DMS 273 treated with DMSO at 0.1 percent for 48 hours (cell line): ENCODE results near the gene HOXB4.

Source experiments
- DNase-seq: peaks from one replicate; lab custom pipeline; 2025; lab: John Stamatoyannopoulos, UW

The HOXB4 gene

DNA sequence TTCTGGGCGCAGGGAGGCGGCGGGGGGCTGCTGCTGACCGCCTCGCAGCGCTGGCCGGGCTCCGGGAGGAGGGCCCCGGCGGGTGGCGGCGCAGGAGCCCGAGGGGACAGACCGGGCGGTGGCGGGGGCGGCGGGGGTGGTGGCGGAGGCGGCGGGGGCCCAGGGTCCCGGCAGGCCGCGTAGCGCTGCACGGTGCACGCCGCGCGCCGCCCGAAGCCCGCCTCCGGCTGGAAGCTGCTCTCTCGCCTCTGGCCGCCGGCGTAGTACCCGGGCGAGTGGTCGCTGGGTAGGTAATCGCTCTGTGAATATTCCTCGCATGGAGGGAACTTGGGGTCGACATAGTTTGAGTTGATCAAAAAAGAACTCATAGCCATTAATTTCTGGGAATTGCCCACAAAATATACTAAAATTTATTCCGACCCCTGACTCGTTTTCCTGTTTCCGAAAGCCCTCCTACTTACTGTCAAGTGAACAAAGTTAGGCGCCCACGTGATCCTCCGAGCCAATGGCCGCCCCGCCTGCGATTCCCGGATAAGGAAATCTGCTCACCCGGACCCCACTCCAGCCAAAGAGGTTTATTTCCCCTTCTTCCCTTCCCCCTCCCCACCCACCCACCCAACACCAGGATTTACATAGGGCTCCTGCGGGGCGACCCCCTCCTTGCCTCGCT lies at the start of gene HOXB4:
Gene HOXB4, minus strand, starts transcription at position 405 of the 670 bp plus-strand sequence. Its CDS starts 31 bp downstream, at position 374.
- no peak for DNase-seq

- no peak for DNase-seq
Measured at GRCh38 chr17:48627118-48627597, 49.0 kb upstream of the HOXB4 start.

GRCh38 chr17:48626245-48627117 lies 48.3 kb upstream of the HOXB4 start, which contains the start of gene HOXB9:
HOXB9 (minus strand) TSS chr17:48626358; CDS start chr17:48626269, 89 bp downstream.
- no peak for DNase-seq

DNA sequence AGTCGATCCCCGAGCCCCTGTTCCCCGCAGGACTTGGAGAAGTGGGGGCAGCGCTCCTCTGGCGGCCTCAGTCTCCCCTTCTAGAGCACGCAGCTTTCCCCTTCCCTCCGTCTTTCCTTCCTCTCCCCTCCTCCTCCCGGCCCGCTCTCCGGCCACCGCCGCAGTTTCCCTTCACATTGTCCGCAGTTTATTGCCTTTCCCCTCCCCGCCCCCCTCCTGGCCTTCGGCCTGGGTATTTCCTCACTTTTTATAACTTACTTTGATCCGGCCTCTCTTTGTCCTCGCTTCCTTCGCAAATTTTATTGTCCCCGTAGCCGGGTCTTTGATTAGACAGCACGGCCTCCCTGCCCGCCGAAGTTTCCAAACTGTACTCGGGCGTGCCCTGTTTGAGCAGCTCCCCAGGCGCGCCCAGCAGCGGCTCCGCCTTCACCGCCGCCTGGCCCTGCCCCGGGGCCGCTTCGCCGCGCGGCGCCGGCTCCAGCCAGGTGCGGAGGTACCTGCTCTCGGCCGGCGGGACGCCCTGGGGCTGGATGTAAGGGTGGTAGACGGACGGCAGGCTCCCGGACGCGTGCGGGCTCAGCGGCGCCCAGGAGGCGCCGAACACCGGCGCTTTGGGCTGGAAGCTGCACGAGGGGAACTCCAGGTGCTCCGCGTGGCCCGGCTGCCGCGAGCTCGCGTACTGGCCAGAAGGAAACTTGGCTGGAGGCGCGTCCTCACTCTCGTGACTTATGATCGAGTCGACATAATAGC lies 47.5 kb upstream of the HOXB4 start:
- no peak for DNase-seq

- DNase-seq: no peak
Measured at GRCh38 chr17:48624544-48625494, 46.7 kb upstream of the HOXB4 start.

DNA sequence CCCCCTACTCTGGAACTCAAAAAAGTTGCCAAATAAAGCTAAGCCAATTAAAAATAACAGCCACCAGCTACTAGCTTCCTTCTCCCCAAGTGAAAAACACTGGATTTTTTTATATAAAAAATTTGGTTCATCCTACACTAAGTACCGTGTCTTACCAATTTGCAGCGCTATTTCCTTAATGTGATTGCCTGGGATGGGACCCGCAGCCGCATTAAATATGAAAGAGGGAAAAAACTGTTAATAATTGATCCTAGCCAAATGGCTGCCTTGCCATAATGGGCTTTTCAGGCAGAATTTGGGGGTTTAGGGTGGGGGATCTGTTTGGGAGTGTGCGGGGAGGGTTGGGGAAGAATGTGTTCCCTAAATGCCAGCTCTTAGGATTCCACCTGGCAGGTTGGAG lies 46.0 kb upstream of the HOXB4 start:
- DNase-seq: no peak

GRCh38 chr17:48623583-48623982 lies 45.4 kb upstream of the HOXB4 start:
- DNase-seq: no peak

DNA sequence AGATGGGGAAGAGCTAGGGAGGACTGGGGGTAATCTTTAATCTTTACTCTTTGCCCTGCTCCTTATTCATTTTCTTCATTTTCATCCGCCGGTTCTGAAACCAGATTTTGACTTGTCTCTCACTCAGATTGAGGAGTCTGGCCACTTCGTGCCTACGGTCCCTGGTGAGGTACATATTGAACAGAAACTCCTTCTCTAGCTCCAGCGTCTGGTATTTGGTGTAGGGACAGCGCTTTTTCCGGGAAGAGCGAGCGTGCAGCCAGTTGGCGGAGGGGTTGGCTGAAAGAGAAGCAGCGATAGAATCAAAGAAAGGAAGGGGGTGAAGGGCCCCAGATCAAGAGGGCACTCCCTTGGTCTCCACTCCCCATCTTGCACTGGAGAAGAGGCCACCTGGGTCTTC lies 44.7 kb upstream of the HOXB4 start:
- no peak for DNase-seq

DNA sequence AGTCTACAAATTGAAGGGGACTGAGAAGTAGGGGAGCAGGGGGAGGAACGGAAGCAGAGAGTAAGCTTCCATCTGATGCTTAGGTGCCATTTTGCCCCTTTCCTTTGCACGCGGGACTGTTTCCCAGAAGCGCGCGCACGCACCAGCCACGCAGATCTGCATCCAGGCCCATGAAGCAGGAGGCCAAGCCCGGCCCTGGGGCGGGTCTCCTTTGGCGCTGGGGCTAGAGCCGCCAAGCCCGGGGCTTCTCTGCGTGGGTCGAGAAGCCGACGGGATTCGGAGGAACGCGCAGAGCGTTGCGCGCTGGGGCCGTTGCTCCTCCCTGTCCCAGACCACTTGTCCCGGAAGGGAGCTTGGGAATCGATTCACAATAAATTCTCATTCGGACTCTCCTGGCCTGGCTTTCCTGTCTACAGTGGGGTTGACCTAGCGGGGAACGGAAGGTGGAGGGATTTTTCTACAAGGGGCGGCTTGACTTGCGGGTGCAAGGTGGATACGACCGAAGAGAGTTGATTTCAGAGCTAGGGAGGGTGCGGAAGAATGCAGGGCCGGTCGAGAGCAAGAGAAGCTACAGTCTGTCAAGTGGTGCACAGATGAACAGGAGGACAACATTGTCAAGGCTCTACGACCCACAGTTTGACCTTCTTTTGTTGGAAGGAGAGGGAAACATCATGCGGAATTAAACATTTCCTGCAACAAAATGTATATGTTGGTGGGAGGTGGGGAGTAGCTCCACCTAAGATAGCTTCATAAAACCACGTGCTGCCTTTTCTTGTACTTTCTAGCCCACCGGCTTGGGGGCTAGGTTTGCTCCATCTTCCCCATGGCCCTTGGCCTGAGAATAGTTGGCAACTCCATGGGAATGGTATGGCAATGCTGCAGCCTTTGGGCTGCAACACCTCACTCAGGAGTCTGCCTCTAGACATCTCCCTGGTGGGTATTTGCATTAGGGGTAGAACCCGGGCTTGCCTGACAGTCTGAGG lies 43.6 kb upstream of the HOXB4 start:
- DNase-seq: no peak

- DNase-seq: no peak
Measured at GRCh38 chr17:48620461-48621139, 42.5 kb upstream of the HOXB4 start.

GRCh38 chr17:48619826-48620449 lies 41.8 kb upstream of the HOXB4 start:
- no peak for DNase-seq

GRCh38 chr17:48618256-48618896 lies 40.2 kb upstream of the HOXB4 start:
- no peak for DNase-seq

DNA sequence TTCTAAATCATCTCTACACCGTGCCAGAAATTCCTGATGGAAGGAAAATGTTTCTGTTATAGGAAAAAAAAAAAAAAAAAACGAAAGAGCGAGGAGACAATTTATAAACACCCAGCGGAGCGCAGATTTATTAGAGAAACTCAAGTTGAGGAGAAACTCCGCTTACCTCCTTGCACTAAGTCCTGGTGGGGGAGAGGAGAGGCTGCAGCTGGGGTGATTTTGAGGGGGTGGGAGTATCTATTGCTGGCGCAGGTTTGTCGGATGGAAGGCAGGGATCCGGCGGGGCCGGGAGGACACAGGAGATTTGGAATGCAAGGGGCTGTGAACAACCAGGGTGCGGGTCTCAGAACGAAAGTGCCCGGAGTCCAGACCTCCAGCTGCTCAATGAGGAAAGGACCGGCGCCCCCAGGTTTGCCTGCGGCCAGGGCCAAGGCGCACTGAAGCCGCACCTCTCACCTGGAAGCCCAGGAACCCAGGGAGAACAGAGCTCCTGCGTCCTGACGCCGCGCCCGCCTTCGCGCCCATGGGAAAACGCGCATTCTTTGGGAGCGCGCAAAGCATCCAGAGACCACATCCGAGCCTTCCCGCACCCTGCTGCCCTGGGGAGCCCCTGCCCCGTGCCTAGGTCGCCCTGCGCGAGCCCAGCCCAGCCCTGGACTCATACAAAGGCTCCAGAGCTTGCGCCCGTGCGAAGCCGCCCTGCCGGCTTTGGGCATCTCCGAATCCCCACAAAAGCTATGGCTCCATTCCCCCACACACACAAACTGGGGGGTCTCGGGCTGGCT lies 39.5 kb upstream of the HOXB4 start:
- no peak for DNase-seq

- DNase-seq: no peak
Measured at GRCh38 chr17:48616717-48617470, 38.7 kb upstream of the HOXB4 start.

- DNase-seq: no peak
Measured at GRCh38 chr17:48615963-48616716, 38.0 kb upstream of the HOXB4 start.
